Germinal center (tissue), 1 donor: ENCODE measurements around the gene TTLL4.
A peak's percentile ranks its signal among the peaks of the same experiment; 100 is the strongest.

Source experiments
- DNase-seq: peaks from one replicate; pipeline ENCODE4 v3.0.0; 2012; ENCODE audit warnings: mixed read lengths, low spot score

Gene TTLL4, protein sequence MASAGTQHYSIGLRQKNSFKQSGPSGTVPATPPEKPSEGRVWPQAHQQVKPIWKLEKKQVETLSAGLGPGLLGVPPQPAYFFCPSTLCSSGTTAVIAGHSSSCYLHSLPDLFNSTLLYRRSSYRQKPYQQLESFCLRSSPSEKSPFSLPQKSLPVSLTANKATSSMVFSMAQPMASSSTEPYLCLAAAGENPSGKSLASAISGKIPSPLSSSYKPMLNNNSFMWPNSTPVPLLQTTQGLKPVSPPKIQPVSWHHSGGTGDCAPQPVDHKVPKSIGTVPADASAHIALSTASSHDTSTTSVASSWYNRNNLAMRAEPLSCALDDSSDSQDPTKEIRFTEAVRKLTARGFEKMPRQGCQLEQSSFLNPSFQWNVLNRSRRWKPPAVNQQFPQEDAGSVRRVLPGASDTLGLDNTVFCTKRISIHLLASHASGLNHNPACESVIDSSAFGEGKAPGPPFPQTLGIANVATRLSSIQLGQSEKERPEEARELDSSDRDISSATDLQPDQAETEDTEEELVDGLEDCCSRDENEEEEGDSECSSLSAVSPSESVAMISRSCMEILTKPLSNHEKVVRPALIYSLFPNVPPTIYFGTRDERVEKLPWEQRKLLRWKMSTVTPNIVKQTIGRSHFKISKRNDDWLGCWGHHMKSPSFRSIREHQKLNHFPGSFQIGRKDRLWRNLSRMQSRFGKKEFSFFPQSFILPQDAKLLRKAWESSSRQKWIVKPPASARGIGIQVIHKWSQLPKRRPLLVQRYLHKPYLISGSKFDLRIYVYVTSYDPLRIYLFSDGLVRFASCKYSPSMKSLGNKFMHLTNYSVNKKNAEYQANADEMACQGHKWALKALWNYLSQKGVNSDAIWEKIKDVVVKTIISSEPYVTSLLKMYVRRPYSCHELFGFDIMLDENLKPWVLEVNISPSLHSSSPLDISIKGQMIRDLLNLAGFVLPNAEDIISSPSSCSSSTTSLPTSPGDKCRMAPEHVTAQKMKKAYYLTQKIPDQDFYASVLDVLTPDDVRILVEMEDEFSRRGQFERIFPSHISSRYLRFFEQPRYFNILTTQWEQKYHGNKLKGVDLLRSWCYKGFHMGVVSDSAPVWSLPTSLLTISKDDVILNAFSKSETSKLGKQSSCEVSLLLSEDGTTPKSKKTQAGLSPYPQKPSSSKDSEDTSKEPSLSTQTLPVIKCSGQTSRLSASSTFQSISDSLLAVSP

DNA sequence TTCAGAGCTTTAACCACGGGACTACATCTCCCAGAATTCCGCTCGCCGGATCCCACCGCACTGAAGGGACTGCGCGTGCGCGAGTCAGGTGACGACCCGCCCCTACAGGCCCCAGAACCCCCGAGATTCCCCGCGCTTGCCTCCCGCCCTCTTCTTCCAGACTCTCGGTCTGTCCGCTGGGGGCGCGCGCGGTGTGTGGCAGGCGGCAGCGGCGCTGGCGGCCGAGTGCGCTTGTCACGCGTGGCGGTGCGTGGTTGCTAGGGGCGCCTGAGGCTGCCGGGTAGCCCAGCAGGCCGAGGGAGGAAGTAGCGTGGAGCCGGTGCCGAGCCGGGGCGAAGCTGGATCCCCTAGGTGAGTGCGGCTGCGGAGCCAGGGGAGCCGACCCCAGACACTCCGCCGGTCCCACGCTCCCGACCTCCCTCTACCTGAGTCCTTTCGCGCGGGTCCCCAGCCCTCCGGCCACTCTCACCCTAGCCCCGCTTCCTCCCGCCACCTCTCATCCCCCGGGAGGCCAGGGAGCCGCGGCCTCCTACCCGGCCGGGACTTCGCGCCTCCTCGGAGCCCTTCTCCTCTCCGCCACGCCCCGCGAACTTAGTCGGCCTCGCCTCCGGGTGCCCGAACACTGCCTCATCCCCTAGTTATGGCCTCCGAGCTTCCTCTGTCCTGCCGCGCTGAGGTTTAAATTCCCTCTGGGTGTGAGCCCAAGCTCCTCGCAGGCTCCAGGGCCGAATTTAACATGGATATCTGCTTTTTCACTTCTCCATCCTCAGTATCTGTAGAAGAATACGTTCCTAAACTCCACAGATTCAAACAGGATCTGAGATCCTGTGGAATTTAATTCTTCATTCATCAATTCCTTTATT, at the start of gene TTLL4:
TSS of gene TTLL4 (plus strand) at position 149 of the 863 bp plus-strand sequence. CDS start 26,842 bp downstream, outside the sequence.
- peak; percentile 100 for DNase-seq

DNA sequence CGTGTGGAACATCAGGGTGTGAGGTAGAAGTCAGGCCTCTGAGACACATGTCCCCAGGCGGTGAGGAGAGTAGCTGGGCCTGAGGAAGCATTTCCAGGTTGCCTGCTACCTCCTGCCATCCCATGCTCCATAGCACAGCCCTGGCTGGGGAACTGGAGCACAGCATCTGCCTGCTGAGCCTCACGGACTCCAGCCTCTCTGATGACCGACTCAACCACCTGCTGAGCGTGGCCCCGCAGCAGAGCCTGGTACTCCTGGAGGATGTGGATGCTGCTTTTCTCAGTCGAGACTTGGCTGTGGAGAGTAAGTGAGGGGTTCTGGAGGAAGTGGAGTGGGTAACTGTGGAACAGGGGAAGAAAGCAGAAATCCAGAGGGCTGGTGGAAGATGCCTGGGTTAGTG, 48.3 kb upstream of the TTLL4 start:
- no peak for DNase-seq

DNA sequence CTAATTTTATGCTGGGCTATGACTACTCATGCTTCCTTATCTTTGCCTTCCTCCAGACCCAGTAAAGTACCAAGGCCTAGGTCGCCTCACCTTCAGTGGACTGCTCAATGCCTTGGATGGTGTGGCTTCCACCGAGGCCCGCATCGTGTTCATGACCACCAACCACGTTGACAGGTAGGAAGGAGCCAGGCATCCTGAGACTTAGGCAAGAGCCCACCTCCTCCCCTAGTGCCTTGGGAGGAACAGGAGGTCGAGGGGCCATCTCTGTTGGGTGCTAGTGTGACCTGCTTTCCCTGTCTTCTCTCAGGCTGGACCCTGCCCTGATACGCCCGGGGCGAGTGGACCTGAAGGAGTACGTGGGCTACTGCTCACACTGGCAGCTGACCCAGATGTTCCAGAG, 47.8 kb upstream of the TTLL4 start:
- DNase-seq: no peak

DNA sequence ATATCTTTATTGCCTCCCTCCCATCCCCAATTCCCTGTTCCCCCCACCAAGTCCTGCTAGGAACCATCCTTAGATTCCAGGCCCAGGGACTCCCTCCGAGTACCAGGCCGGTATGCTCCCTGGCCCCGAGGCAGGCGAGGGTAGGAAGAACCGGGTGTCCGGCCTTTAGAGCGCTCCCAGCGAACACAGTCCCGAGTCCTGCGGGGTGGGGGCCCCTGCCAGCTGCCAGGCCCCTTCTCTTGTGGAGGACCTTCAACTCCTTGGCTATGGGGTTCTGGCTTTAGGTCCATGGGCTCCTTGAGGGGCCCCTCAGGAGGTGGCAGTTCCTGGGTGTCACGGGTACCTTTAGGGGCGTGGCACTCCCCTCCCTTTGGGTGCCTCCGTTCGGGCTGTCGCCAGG, 46.7 kb upstream of the TTLL4 start:
- no peak for DNase-seq

DNA sequence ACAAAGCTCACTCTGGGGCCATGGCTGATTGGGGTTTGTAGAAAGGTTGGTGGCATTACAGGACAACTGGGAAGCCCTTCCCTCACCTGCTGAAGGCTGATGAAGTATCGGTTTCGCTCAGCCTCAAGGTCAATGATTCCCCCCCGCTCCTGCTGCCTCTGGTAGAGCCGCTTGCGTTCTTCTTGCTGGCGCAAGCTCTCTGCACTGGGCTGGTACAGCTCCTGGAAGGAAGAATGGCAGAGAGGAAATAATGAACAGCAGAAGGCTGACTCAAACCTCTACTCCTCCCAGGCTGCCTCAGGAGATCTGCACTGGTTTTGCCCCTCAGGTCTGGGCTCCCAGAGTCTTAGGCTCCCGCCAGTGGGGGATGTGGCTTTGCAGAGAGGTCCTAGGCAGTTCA, 46.0 kb upstream of the TTLL4 start:
- no peak for DNase-seq

DNA sequence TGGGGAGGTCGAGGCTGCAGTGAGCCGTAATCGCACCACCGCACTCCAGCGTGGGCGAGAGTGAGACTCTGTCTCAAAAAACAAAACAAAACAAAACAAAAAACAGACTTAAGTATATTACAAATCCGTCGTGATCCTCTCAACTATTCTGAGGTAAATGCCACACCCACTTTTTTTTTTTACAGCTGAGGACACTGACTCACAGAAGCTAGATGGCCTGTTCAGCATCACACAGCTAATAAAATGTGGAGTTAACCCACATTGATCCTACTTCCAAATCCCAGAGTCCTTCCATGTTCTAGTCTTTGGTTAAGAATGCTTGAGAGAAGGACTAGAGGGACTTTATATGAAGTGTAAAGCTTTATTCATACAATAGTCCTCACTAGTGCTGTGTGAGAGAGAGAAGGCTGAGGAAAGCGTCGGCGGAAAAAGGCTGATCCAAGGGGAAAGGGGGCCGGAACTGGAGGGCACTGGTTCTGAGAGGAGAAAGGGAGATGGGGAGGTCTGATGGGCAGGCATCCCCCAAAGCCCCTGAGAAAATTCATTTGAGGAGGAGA, 39.5 kb upstream of the TTLL4 start:
- DNase-seq: no peak

DNA sequence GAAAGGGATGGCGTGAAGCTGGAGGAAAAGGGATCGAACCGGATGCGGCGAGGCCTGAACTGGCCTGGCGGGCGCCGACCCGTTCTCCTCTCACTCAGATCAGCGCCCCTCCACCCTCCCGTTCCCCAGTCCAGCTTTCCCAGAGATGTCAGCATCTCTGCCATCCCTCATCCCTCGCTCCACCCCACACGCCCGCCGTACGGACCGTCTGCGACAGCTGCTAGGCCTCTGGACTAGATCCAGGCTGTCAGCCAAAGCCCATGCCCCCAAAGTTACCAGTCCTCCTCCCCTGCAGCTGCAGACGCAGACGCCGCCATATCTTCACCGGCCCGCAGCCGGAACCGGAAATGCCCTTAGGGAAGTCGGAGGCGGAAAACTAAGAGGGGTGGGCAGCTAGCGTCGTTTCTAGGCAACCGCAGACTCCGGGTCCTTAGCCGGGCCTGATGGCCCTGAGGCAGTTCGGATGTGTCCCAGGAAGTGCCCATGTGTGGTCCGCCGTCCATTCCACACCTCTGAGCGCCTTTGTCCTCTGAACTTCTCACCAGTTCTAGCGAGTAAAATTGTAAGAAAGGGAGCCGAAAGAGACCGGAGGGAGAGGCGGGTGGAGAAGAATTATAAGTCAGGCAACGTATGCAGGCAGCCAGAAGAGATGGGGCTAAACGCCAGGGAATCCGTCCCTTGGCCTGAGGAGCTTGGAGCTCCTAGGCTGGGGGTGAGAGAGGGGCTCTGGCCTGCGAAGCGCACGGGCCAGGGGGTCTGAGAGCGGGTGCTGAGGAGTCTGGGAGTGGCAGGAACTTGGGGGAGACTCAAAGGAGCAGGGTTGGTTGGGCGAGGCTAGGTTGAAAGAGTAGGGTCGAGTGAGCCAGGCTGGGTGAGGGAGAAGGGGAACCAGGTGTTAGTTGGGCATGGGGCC, 38.7 kb upstream of the TTLL4 start, which contains the start of the genes RNF25 and STK36:
TSS of gene RNF25 (minus strand) at position 349 of the 913 bp plus-strand sequence. CDS start at position 317, 32 bp downstream.
TSS of gene STK36 (plus strand) at position 433 of the 913 bp plus-strand sequence. CDS start 744 bp downstream, outside the sequence.
- DNase-seq: peak; percentile 89

DNA sequence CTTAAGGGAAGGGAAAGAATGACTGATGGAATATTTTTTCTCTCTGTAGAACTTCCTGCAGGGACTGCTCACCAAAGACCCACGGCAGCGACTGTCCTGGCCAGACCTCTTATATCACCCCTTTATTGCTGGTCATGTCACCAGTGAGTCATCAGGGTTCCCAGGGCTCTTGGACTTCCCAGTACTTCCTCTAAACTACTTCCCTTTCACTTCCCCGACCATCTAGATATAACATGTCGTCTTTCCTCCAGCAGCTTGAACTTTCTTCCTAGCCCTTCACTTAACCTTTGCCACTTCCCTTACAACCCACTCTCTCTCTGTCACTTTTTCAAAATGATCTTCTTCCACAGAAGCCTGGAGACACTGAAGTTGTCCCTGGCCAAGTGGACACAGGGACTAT, 31.5 kb upstream of the TTLL4 start:
- DNase-seq: no peak

DNA sequence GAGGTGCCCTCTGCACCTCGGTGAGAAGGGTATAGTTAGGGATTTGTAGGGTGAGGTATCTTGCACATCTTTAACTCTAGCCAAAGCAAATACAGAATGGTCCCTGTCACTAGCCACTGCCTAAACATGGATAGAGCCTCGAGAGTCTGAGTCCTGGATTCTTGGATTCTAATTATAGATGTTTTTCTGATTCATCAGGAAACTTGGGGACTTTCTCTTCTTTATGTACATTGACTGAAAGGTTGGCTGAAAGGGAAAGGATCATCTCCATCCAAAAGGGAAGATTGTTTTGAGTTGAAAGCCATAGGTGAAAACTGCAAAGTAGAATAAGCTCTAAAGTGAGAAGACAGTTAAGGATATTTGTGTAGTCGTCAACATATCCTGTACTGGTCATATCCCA, 30.6 kb upstream of the TTLL4 start:
- no peak for DNase-seq

DNA sequence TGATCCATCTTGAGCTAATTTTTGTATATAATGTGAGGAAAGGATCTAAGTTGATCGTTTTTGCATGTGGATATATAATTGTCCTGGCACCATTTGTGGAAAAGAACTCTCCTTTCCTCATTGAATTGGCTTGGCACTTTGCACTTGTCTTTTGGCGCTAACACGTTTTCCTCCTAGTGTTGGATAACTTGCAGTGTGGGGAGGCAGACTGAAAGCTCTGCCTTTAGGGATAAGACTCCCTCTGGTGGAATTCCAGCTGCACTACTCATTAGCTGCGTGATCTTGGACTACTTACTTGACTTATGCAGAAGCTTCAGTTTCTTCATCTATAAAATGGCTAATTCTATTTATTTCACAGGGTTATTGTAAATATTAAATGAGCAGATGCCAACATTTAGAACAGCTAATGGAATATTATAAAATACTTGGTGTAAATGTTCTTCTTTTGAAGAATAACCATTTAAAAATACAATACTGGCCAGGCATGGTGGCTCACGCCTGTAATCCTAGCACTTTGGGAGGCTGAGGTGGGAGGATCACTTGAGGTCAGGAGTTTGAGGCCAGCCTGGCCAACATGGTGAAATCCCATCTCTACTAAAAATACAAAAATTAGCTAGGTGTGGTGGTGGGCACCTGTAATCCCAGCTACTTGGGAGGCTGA, 23.1 kb upstream of the TTLL4 start:
- peak; percentile 31 for DNase-seq

DNA sequence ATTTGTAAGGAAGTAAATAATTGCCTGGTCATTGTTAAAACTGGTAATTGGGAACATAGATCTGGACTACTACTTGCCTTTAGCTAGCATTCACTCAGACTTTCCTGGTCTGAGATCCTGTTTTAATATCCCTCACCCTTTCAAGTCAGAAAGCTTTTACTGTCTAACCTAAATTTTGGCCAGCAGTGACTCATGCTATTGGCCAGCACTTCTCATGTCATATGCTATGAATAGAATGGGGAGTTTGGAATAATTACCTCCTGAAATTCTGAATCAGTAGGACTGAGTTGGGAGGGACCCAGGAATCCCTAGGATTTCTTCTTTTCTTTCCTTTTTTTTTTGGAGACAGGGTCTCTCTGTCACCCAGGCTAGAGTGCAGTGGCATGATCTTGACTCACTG, 19.4 kb upstream of the TTLL4 start:
- DNase-seq: no peak

DNA sequence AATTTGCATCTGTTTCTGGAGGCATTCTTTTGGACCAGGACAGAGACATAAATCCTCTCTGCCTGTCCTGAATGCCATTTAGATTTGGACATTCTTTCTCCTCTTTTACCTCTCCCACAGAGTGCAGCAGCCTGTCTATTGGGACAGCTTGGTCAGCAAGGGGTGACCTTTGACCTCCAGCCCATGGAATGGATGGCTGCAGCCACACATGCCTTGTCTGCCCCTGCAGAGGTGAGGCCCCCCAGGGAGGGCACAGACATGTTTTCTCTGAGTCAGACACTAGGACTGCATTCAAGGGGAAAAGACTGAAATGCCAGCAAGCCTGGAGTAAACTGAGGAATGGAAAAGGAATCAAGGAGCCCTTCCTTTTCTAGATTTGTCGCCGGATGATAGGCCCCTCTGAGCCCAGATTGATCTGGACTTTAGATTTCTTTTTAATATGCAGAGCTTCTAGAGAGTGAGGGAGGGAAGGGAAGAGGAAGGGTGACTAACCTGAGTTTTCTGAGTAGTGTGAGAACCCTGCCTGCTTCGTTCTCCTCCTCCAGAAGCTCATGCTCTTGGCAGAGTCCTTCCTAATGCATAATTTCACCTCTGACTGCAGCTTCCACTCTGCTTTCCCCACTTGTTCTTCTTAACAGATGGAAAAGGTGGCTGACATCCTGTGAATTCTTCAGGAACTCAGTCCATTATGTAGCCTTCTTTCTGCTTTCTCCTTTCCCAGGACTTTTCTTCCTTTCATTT, 16.1 kb upstream of the TTLL4 start:
- DNase-seq: no peak

DNA sequence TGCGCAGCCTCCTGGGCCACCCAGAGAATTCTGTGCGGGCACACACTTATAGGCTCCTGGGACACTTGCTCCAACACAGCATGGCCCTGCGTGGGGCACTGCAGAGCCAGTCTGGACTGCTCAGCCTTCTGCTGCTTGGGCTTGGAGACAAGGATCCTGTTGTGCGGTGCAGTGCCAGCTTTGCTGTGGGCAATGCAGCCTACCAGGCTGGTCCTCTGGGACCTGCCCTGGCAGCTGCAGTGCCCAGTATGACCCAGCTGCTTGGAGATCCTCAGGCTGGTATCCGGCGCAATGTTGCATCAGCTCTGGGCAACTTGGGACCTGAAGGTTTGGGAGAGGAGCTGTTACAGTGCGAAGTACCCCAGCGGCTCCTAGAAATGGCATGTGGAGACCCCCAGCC, 11.8 kb upstream of the TTLL4 start:
- no peak for DNase-seq

DNA sequence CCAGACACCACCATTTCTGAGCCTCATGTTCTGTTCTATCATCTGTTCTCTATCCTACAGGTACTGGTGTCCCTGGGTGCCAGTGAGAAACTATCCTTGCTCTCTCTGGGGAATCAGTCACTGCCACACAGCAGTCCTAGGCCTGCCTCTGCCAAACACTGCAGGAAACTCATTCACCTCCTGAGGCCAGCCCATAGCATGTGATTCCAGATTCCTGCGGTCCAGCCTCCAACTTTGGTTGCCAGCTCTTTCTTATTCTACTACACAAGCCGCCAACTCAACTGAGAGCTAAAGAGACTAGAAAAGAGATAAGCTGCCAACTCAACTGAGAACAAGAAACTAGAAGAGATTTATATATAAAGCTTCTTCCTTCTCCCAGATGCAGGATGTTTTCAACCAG, 8.8 kb upstream of the TTLL4 start:
- no peak for DNase-seq

DNA sequence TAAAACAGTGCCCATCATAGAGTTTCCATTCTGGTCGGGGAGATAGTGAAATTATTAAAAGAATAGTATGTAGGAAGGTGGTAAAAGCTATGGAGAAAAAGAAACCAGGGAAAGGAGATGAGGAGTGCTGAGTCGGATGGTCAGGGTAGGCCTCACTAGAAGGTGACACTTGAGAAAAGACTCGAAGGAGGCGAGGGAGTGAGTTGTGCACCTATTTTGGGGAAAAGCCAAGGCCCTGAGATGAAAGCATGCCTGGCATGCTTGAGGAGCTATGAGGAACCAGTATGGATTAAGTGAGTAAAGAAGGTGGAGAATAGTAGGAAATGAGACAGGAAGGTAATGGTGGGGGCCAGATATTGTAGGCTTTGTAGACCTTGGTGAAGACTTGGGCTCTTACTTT, 7.3 kb upstream of the TTLL4 start:
- no peak for DNase-seq

DNA sequence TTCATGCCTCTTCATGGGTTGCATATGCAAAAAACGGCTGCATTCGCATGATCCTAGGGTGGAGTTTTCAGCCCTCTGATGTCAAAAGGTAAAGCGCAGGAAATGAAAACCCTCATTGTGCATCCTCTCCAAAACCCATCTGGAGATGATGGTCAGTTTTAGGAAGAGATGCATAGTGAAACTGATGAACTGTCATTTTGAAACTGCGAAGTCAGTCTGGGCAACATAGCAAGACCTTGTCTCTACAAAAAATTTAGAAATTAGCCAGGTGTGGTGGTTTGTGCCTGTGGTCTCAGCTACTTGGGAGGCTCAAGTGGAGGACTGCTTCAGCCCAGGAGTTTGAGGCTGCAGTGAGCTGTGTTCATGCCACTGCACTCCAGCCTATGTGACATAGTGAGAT, 2.5 kb upstream of the TTLL4 start:
- no peak for DNase-seq

DNA sequence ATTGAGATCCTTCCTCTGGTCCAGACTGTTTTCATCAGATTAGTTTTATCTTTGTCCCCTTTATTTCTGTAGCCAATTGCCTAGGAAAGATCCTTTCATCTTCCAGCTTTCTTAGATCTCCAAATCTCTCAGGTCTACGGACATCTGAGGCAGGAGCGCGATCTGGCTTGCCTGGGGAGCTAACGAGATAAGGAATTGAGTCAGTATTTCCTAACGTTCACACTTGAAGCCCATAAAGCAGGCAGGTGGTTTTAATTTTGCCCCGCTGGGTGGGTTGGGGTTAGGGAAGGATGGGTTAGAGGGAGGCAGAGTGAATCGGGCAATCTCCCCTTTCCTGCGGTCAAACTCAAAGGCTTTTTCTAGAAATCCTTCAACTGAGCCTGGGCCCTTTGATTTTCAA, 727 bp upstream of the TTLL4 start:
- DNase-seq: no peak

DNA sequence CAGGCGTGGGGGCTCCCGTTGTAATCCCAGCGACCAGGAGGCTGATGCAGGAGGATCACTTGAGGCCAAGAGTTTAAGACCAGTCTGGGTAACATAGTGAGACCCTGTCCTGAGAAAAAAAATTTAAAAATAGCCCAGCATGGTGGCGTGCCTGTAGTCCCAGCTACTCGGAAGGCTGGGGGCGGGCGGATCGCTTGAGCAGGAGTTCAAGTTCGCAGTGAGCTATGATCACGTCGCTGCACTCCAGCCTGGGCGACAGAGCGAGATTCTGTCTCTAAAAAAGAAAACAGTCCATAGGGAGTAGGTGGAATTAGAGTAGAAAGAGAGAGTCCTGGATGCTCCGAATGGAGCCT, 325 bp upstream of the TTLL4 start:
- DNase-seq: no peak

DNA sequence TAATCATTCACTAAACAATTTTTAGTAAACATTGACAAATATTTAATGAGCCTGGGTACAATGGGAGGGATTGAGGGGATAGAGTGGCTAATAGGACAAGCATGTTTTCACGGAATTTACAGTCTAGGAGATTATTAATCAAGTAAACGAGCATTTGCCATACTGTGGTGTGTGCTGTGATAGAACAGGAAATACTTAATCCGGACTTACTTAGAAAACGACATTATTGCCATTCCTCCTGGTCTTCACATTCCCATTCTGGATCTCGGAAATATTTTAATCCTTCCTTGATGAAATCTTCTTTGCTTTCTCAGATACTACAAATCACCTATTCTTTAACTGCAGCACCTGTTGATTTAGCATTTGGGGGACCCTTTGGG, 905 bp downstream of the TTLL4 start:
- DNase-seq: peak; percentile 17
